Calu3 (cell line): Measurements from ENCODE around the gene CIAO2B. TPM values are rescaled to one million over a fixed set of nuclear protein-coding genes. Genes with fewer than 3 reads are reported as not detected.

ENCODE experiments used
- BruUV-seq: library from RNA; stranded (reverse); fragments of 400-500 nt; replicated peaks from 2 replicates; lab custom pipeline; 2021; lab: Mats Ljungman, UMichigan
- CTCF ChIA-PET: fragments of 300-600 bp; sonication (Branson Sonifier 250); formaldehyde crosslinking; loops from one replicate; lab custom pipeline; 2022; ENCODE audit warnings: antibody characterized with exemption; lab: Charles Lee
- DNase-seq: peaks from one replicate; pipeline ENCODE4 v3.0.0; 2022
- H3K27ac Mint-ChIP-seq: one replicate; pipeline ENCODE4 v1.8.0; 2022; ENCODE audit warnings: mixed read lengths; ENCODE audit not compliant: unreplicated experiment
- H3K27me3 Mint-ChIP-seq: one replicate; pipeline ENCODE4 v1.8.0; 2022; ENCODE audit warnings: mixed read lengths; ENCODE audit not compliant: unreplicated experiment
- H3K36me3 Mint-ChIP-seq: one replicate; pipeline ENCODE4 v1.8.0; 2022; ENCODE audit warnings: mild to moderate bottlenecking, moderate library complexity, mixed read lengths; ENCODE audit not compliant: insufficient read depth, unreplicated experiment
- H3K4me1 Mint-ChIP-seq: one replicate; pipeline ENCODE4 v1.8.0; 2022; ENCODE audit warnings: mild to moderate bottlenecking, low read depth, mixed read lengths; ENCODE audit not compliant: unreplicated experiment
- H3K4me3 Mint-ChIP-seq: one replicate; pipeline ENCODE4 v1.8.0; 2022; ENCODE audit warnings: mild to moderate bottlenecking, low read depth, moderate library complexity, mixed read lengths; ENCODE audit not compliant: unreplicated experiment
- H3K9me3 Mint-ChIP-seq: one replicate; pipeline ENCODE4 v1.8.0; 2022; ENCODE audit warnings: low read depth, mixed read lengths; ENCODE audit not compliant: unreplicated experiment
- CTCF ChIP-seq: fragments of 200-600 bp; IDR thresholded peaks from one replicate; pipeline ENCODE4 v1.8.0; 2022; ENCODE audit warnings: antibody characterized with exemption; ENCODE audit not compliant: unreplicated experiment
- intact Hi-C: fragments of 100-400 bp; cut with micrococcal nuclease; formaldehyde crosslinking; loops from one replicate; pipeline ENCODE4 v1.10.0; 2022; ENCODE audit not compliant: unreplicated experiment
- total RNA-seq: library from RNA; stranded (reverse); gene quantifications from 2 replicates; pipeline ENCODE4 v1.2.3, GENCODE V29; 2022

The CIAO2B gene
- total RNA-seq, 1 experiment from 2014 or later, result 121 TPM

- intact Hi-C loops, result no loop called here
- H3K4me3 Mint-ChIP-seq, result no peak within 1 kb of the TSS
- CTCF ChIA-PET, result interaction anchor here (0.6 to 1.3 kb wide), 4 partner anchors 10 to 99 kb away, joined by 3 read pairs; no protein-coding TSS in a partner anchor
- no peaks in the 10 kb centered on the region for H3K4me1 Mint-ChIP-seq
- peaks cover 42% of the 10 kb centered on the region for H3K27me3 Mint-ChIP-seq
- no peak for TF ChIP-seq CTCF
- H3K36me3 Mint-ChIP-seq, result no peaks in the 10 kb centered on the region
- H3K9me3 Mint-ChIP-seq, result no peaks in the 10 kb centered on the region
- no TSS peak for BruUV-seq
- DNase-seq, result no peak
- no peak within 1 kb of the TSS for H3K27ac Mint-ChIP-seq
Measured at GRCh38 chr16:66918803-66919568, 15.2 kb downstream of the CIAO2B start, which contains the start of gene CDH16. CDH16 (minus strand) TSS chr16:66918885; CDS start chr16:66918065, 820 bp downstream.

- TF ChIP-seq CTCF, result no peak
- Mint-ChIP-seq H3K9me3 (no peaks in the 10 kb centered on the region), H3K4me1 (no peaks in the 10 kb centered on the region), H3K27ac (no peak overlapping the region), H3K27me3 (peaks cover 38% of the 10 kb centered on the region), H3K4me3 (no peak overlapping the region), H3K36me3 (no peaks in the 10 kb centered on the region)
- BruUV-seq, result no TSS peak
- DNase-seq, result no peak
- intact Hi-C loops, result no loop called here
- CTCF ChIA-PET, result interaction anchor here (0.6 to 1.0 kb wide), 3 partner anchors 18 to 100 kb away, joined by 3 read pairs; no protein-coding TSS in a partner anchor
Measured at GRCh38 chr16:66918355-66918754, 15.8 kb downstream of the CIAO2B start.

- BruUV-seq, result no TSS peak
- no peak for DNase-seq
- CTCF ChIA-PET, result no interaction called here
- Mint-ChIP-seq H3K4me3 (no peak overlapping the region), H3K4me1 (no peaks in the 10 kb centered on the region), H3K27ac (no peak overlapping the region), H3K9me3 (no peaks in the 10 kb centered on the region), H3K36me3 (no peaks in the 10 kb centered on the region), H3K27me3 (peaks cover 33% of the 10 kb centered on the region)
- intact Hi-C loops, result no loop called here
- TF ChIP-seq CTCF, result no peak
Measured at GRCh38 chr16:66917741-66918140, 16.5 kb downstream of the CIAO2B start.

GRCh38 chr16:66916518-66916917 is 17.7 kb downstream of the CIAO2B start:
- CTCF ChIA-PET, result no interaction called here
- H3K4me3 Mint-ChIP-seq, result no peak overlapping the region
- no peak for TF ChIP-seq CTCF
- intact Hi-C loops, result no loop called here
- peaks cover 33% of the 10 kb centered on the region for H3K27me3 Mint-ChIP-seq
- BruUV-seq, result no TSS peak
- H3K27ac Mint-ChIP-seq, result no peak overlapping the region
- H3K36me3 Mint-ChIP-seq, result no peaks in the 10 kb centered on the region
- no peak for DNase-seq
- H3K9me3 Mint-ChIP-seq, result no peaks in the 10 kb centered on the region
- no peaks in the 10 kb centered on the region for H3K4me1 Mint-ChIP-seq
